ENCODE measurements around the gene OR5F1. TPM values are rescaled to one million over a fixed set of nuclear protein-coding genes. Genes with fewer than 3 reads are reported as not detected.

OR5F1 gene
- 0.22 TPM in 1 of 2 replicates, not detected in the other for total RNA-seq (2014; rRNA removed; shearing (Covaris generic))
- total RNA-seq (2022): not detected in 2 replicates
- not detected for Bru-seq, nascent RNA
- BruChase-seq, experiment 1, labeled RNA remaining after a 6-hour chase: not detected
- BruChase-seq, experiment 2, labeled RNA remaining after a 2-hour chase: not detected
- long read RNA-seq: 0 reads

DNA sequence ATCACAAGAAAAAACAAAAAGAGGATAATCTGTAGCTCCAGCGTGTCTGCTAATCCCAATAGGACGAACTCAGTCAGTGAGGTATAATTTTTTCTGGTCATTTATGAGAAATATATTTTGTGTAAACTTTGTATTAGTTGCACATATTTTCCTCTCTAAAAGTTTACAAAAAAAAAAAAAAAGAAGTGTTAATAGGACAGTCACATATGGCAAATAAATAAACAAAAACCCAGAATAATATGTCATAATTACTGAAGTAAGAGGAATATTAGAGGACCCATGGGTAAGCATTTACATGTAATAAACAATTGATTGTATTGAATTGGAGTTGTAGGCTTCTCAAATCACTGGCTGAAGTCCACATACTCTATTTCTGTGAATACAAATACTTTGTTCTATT lies at the start of gene OR5F1:
Gene OR5F1, minus strand, starts transcription at position 101 of the 400 bp plus-strand sequence. Its CDS starts 0 bp downstream, at position 101.
- no peaks in the 10 kb centered on the region for H4K20me1 ChIP-seq (ENCODE audit: insufficient read depth, low read length)
- no peak within 1 kb of the TSS for H3K4me3 ChIP-seq (ENCODE audit: low read depth, low read length, poor library complexity, severe bottlenecking)
- H3K9me2 ChIP-seq (ENCODE audit: insufficient read depth, low read length): no peaks in the 10 kb centered on the region
- intact Hi-C loops (cut with micrococcal nuclease; ENCODE audit: unreplicated experiment): no loop called here
- CTCF ChIA-PET (ENCODE audit: unreplicated experiment): no interaction called here
- no peak within 1 kb of the TSS for H3K27ac ChIP-seq (ENCODE audit: low read depth, low read length, poor library complexity, severe bottlenecking)
- H3K36me3 ChIP-seq (ENCODE audit: insufficient read depth, low read length): no peaks in the 10 kb centered on the region
- no TSS peak for BruUV-seq (replicated peaks)
- no peak for TF ChIP-seq EZH2phosphoT487 (IDR thresholded peaks at IDR 0.05; ENCODE audit: borderline replicate concordance, low read depth, low read length)
- TF ChIP-seq, protein P1, sequence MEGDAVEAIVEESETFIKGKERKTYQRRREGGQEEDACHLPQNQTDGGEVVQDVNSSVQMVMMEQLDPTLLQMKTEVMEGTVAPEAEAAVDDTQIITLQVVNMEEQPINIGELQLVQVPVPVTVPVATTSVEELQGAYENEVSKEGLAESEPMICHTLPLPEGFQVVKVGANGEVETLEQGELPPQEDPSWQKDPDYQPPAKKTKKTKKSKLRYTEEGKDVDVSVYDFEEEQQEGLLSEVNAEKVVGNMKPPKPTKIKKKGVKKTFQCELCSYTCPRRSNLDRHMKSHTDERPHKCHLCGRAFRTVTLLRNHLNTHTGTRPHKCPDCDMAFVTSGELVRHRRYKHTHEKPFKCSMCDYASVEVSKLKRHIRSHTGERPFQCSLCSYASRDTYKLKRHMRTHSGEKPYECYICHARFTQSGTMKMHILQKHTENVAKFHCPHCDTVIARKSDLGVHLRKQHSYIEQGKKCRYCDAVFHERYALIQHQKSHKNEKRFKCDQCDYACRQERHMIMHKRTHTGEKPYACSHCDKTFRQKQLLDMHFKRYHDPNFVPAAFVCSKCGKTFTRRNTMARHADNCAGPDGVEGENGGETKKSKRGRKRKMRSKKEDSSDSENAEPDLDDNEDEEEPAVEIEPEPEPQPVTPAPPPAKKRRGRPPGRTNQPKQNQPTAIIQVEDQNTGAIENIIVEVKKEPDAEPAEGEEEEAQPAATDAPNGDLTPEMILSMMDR (conservative IDR thresholded peaks at IDR 0.05; ENCODE audit: low read length): no peak
- H2AFZ ChIP-seq (ENCODE audit: low read length): no peak within 1 kb of the TSS
- no peaks in the 10 kb centered on the region for H3K4me1 ChIP-seq (ENCODE audit: insufficient read depth, low read length, poor library complexity, severe bottlenecking)
- DNase-seq (ENCODE audit: low spot score): no peak
- H3K9me3 ChIP-seq (ENCODE audit: low read length): no peaks in the 10 kb centered on the region
- H3K4me2 ChIP-seq (ENCODE audit: low read length): no peak within 1 kb of the TSS
- POLR2A ChIA-PET: interaction anchor here (0.7 kb wide), 1 partner anchor 963 kb away, joined by 4 read pairs; no protein-coding TSS in a partner anchor
- H3K79me2 ChIP-seq (ENCODE audit: insufficient read depth, low read depth, low read length): no peaks in the 10 kb centered on the region

DNA sequence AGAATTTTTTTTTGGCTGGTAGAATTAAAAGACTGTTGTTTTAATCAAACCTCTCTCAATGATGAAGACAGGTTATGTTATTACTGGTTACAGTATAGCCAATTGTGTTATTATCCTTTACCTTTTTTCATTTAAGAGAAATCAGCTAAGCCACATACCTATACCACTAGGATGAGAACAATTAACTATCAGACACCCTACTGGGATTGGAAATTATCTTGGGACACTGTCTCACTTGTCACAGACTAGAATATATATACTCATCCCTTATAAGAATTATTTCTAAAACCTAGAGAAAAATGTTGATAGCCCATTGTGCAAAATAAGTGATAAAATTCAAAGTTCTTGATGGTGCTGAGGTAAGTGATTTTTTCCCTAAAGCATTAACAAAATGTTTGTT lies 32.9 kb upstream of the OR5F1 start, which contains the start of gene OR5AS1:
Gene OR5AS1, plus strand, starts transcription at position 301 of the 400 bp plus-strand sequence. CDS start 2,765 bp downstream, outside the sequence.
- no TSS peak for BruUV-seq (replicated peaks)
- Histone ChIP-seq H2AFZ (ENCODE audit: low read length) (no peak within 1 kb of the TSS), H3K9me2 (ENCODE audit: insufficient read depth, low read length) (no peaks in the 10 kb centered on the region), H3K4me1 (ENCODE audit: insufficient read depth, low read length, poor library complexity, severe bottlenecking) (no peaks in the 10 kb centered on the region), H3K27ac (ENCODE audit: low read depth, low read length, poor library complexity, severe bottlenecking) (no peak within 1 kb of the TSS), H4K20me1 (ENCODE audit: insufficient read depth, low read length) (no peaks in the 10 kb centered on the region), H3K9me3 (ENCODE audit: low read length) (no peaks in the 10 kb centered on the region), H3K4me3 (ENCODE audit: low read depth, low read length, poor library complexity, severe bottlenecking) (no peak within 1 kb of the TSS), H3K79me2 (ENCODE audit: insufficient read depth, low read depth, low read length) (no peaks in the 10 kb centered on the region), H3K36me3 (ENCODE audit: insufficient read depth, low read length) (no peaks in the 10 kb centered on the region), H3K4me2 (ENCODE audit: low read length) (no peak within 1 kb of the TSS)
- TF ChIP-seq EZH2phosphoT487 (IDR thresholded peaks at IDR 0.05; ENCODE audit: borderline replicate concordance, low read depth, low read length): no peak
- TF ChIP-seq, protein P1 (conservative IDR thresholded peaks at IDR 0.05; ENCODE audit: low read length): no peak
- no peak for DNase-seq (ENCODE audit: low spot score)
- POLR2A ChIA-PET: no interaction called here
- CTCF ChIA-PET (ENCODE audit: unreplicated experiment): no interaction called here
- intact Hi-C loops (cut with micrococcal nuclease; ENCODE audit: unreplicated experiment): no loop called here

DNA sequence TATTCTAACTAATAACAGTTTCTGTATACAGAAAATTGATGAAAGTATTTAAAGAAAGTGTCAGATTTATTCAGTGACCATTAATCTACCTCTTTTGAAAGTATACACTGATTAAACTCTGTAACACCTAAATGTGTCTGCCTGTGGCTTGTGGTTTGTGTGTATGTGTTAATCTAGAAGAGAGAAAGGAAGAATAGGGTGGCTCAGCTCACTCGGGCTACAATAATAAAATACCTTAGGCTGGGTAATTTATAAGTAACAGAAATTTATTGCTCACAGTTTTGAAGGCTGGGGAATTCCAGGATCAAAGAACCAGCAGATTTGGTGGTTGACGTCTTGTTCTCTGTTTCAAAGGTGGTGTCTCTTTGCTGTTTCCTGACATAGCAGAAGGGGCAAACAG lies 19.4 kb upstream of the OR5F1 start:
- intact Hi-C loops (cut with micrococcal nuclease; ENCODE audit: unreplicated experiment): no loop called here
- no TSS peak for BruUV-seq (replicated peaks)
- no peaks in the 10 kb centered on the region for H3K9me2 ChIP-seq (ENCODE audit: insufficient read depth, low read length)
- ChIA-PET CTCF (ENCODE audit: unreplicated experiment) (no interaction called here), POLR2A (interaction anchor here (0.5 kb wide), 1 partner anchor 571 kb away, joined by 4 read pairs; no protein-coding TSS in a partner anchor)
- no peak overlapping the region for H2AFZ ChIP-seq (ENCODE audit: low read length)
- H3K79me2 ChIP-seq (ENCODE audit: insufficient read depth, low read depth, low read length): no peaks in the 10 kb centered on the region
- no peaks in the 10 kb centered on the region for H3K36me3 ChIP-seq (ENCODE audit: insufficient read depth, low read length)
- H3K9me3 ChIP-seq (ENCODE audit: low read length): no peaks in the 10 kb centered on the region; the same call in 1 of the 2 replicates
- no peak overlapping the region for H3K27ac ChIP-seq (ENCODE audit: low read depth, low read length, poor library complexity, severe bottlenecking)
- TF ChIP-seq, protein P1 (conservative IDR thresholded peaks at IDR 0.05; ENCODE audit: low read length): no peak
- no peak for TF ChIP-seq EZH2phosphoT487 (IDR thresholded peaks at IDR 0.05; ENCODE audit: borderline replicate concordance, low read depth, low read length)
- H3K4me3 ChIP-seq (ENCODE audit: low read depth, low read length, poor library complexity, severe bottlenecking): no peak overlapping the region
- H3K4me2 ChIP-seq (ENCODE audit: low read length): no peak overlapping the region
- no peaks in the 10 kb centered on the region for H3K4me1 ChIP-seq (ENCODE audit: insufficient read depth, low read length, poor library complexity, severe bottlenecking)
- DNase-seq (ENCODE audit: low spot score): no peak
- H4K20me1 ChIP-seq (ENCODE audit: insufficient read depth, low read length): no peaks in the 10 kb centered on the region
